Measurements from ENCODE around the gene UMPS. TPM values are rescaled to one million over a fixed set of nuclear protein-coding genes. Genes with fewer than 3 reads are reported as not detected.
"Not testable (repeated sequence)": the region's sequence is repeated elsewhere in the genome, so short reads cannot be mapped to it uniquely, and the experiment has no call there.

The UMPS gene
- total RNA-seq, 1 donor from 2014 or later = 22.2 TPM

DNA sequence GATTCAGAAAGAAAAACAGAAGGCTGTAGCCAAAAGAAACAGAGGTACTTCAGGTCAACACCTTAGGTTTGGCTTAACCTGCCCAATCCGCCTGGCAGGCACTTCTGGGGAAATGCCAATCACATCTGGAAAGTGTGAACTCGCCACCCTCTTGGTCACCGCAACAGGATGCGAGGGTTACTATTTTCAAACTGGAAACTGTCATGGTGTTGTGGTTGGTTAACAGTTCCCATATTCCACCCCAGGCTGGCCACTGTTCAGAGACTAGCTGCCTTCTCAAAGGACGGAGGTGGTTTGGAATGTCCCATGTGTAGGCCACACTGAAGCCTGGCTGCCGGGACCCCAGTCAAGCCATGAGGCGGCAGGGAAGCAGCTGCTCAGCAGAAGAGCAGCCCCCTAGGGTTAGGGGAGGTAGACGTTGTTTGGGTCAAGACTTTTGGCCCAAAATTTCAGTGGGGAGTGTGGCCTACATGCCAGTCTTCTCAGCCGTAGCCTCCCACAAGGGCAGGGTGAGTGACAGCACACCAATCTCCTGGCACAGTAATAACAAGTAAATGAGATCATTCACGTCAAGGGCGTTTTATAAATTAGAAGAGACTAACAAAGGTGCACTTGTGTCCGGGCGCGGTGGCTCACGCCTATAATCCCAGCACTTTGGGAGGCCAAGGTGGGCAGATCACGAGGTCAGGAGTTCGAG, 54.6 kb downstream of the UMPS start:
- H3K27me3 ChIP-seq = no peaks in the 10 kb centered on the region
- no peak overlapping the region for H3K4me3 ChIP-seq
- H3K27ac ChIP-seq = no peak overlapping the region
- TF ChIP-seq, protein P1, sequence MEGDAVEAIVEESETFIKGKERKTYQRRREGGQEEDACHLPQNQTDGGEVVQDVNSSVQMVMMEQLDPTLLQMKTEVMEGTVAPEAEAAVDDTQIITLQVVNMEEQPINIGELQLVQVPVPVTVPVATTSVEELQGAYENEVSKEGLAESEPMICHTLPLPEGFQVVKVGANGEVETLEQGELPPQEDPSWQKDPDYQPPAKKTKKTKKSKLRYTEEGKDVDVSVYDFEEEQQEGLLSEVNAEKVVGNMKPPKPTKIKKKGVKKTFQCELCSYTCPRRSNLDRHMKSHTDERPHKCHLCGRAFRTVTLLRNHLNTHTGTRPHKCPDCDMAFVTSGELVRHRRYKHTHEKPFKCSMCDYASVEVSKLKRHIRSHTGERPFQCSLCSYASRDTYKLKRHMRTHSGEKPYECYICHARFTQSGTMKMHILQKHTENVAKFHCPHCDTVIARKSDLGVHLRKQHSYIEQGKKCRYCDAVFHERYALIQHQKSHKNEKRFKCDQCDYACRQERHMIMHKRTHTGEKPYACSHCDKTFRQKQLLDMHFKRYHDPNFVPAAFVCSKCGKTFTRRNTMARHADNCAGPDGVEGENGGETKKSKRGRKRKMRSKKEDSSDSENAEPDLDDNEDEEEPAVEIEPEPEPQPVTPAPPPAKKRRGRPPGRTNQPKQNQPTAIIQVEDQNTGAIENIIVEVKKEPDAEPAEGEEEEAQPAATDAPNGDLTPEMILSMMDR (IDR thresholded peaks at IDR 0.05) = no peak
- H3K4me1 ChIP-seq = peaks cover 31% of the 10 kb centered on the region
- H3K36me3 ChIP-seq = no peaks in the 10 kb centered on the region
- peak; percentile 45 for DNase-seq
- ATAC-seq = no peak
- intact Hi-C loops (cut with DNase I) = no loop called here
- no peaks in the 10 kb centered on the region for H3K9me3 ChIP-seq

DNA sequence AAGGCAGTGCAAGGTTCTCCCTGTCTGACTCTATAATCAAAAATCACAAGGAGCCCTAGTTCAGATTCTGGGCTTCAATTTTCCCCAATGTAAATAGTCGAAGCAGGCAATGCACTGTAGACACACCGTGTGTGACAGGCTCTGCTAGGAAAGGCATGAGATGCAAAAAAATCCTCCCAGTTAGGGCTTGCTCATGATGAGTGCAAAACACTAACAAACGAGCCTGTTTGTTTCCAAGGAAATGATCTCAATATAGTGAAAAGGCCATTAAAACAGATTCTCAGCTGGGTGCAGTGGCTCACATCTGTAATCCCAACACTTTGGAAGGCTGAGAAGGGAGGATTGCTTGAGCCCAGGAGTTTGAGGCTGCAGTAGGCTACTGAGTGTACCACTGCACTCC, 55.7 kb downstream of the UMPS start:
- no peak overlapping the region for H3K4me3 ChIP-seq
- no peaks in the 10 kb centered on the region for H3K9me3 ChIP-seq
- peaks cover 20% of the 10 kb centered on the region for H3K4me1 ChIP-seq
- intact Hi-C loops (cut with DNase I) = no loop called here
- ATAC-seq (no peak), DNase-seq (no peak)
- no peaks in the 10 kb centered on the region for H3K27me3 ChIP-seq
- no peaks in the 10 kb centered on the region for H3K36me3 ChIP-seq
- H3K27ac ChIP-seq = no peak overlapping the region
- TF ChIP-seq, protein P1 (IDR thresholded peaks at IDR 0.05) = no peak

GRCh38 chr3:124786511-124787241, 56.4 kb downstream of the UMPS start:
- TF ChIP-seq, protein P1 (IDR thresholded peaks at IDR 0.05) = peak; percentile 37
- DNase-seq = no peak
- Histone ChIP-seq H3K36me3 (no peaks in the 10 kb centered on the region), H3K4me3 (no peak overlapping the region), H3K9me3 (no peaks in the 10 kb centered on the region), H3K27me3 (no peaks in the 10 kb centered on the region), H3K27ac (no peak overlapping the region), H3K4me1 (peaks cover 20% of the 10 kb centered on the region)
- ATAC-seq = peak; percentile 45
- intact Hi-C loops (cut with DNase I) = no loop called here

DNA sequence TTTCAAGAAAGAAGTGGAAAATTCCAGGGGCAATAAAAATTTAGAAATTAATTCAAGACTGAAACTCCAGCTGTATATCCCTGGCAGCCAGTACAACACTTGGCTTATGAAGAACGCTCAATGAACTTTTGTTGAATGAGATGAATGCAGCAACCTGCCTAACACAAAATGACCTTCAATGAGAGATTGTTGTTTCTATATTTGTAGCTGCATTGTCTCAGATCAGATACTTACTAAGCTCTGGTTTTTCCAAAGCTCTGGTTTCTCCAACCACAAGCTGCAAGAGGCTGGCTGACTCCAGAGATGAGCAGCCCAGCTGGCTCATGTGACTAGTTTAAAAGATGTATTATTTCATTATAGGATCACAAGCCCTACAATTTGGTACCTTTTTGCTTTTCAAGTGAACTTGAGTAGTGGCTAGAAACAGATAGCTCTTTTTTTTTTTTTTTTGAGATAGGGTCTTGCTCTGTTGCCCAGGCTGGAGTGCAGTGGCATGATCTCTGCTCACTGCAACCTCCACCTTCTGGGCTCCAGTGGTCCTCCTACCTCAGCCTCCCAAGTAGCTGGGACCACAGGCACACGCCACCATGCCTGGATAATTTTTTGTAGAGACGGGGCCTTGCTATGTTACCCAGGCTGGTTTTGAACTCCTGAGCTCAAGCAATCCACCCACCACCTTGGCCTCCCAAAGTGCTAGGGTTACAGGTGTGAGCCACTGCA, 57.4 kb downstream of the UMPS start:
- H3K27me3 ChIP-seq = no peaks in the 10 kb centered on the region
- no peak overlapping the region for H3K4me3 ChIP-seq
- TF ChIP-seq, protein P1 (IDR thresholded peaks at IDR 0.05) = no peak
- H3K36me3 ChIP-seq = no peaks in the 10 kb centered on the region
- peaks cover 24% of the 10 kb centered on the region for H3K4me1 ChIP-seq
- no peaks in the 10 kb centered on the region for H3K9me3 ChIP-seq
- no peak overlapping the region for H3K27ac ChIP-seq
- intact Hi-C loops (cut with DNase I) = no loop called here
- DNase-seq (no peak), ATAC-seq (no peak)

DNA sequence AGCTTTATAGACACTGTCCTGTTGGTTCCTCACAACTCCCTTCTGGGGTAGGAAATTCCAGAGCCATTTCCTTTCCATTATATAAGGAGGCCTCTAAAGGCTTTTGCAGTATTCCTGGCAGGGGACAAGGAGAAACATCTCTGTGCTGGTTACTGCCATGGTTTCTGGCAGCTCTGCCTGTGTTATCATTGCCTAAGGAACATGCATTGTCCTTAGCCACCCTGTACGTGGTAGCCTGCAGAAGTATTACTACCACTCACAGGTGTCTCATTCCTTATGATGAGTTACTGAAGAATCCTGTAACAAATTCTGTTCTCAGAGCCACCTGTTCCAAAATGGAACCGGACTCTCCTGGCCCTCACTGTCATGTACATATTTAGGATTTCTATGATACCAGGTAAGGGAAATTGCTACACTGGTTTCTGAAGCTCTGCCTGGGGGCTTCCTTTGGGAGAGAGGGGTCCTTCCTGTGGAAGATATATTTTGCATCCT, 58.0 kb downstream of the UMPS start:
- no peak overlapping the region for H3K4me3 ChIP-seq
- DNase-seq (no peak), ATAC-seq (no peak)
- TF ChIP-seq, protein P1 (IDR thresholded peaks at IDR 0.05) = no peak
- no peaks in the 10 kb centered on the region for H3K9me3 ChIP-seq
- H3K4me1 ChIP-seq = peaks cover 24% of the 10 kb centered on the region
- H3K36me3 ChIP-seq = no peaks in the 10 kb centered on the region
- intact Hi-C loops (cut with DNase I) = no loop called here
- no peaks in the 10 kb centered on the region for H3K27me3 ChIP-seq
- H3K27ac ChIP-seq = no peak overlapping the region

- DNase-seq; H3K27me3 ChIP-seq; ATAC-seq; H3K4me3 ChIP-seq; H3K27ac ChIP-seq; H3K9me3 ChIP-seq; H3K36me3 ChIP-seq; intact Hi-C loops (cut with DNase I): not testable (repeated sequence)
- peaks cover 24% of the 10 kb centered on the region for H3K4me1 ChIP-seq
These were observed 58.9 kb downstream of the UMPS start for GRCh38 chr3:124789103-124789502.
